Activated T-helper 1 cell treated with anti-CD3 and anti-CD28 coated beads, Interleukin-2, amount 50 U/mL, for 16 hours (primary cell): ENCODE data around the gene DUSP12.
A peak's percentile ranks its signal among the peaks of the same experiment; 100 is the strongest.

Source experiments
- DNase-seq, 2 donors: peaks; one replicate each; pipeline ENCODE4 v3.0.0-alpha.2; 2020; ENCODE audit warnings: low read depth in 1 of 2, low spot score in 1 of 2

The DUSP12 gene

GRCh38 chr1:161726473-161727255 lies 22.9 kb upstream of the DUSP12 start:
- peak; percentile 55 to 65 for DNase-seq

- DNase-seq, result no peak
Observed at GRCh38 chr1:161727256-161727924, 22.2 kb upstream of the DUSP12 start.

GRCh38 chr1:161728376-161729226 lies 21.0 kb upstream of the DUSP12 start:
- DNase-seq, result no peak

GRCh38 chr1:161730050-161730564 lies 19.5 kb upstream of the DUSP12 start:
- no peak for DNase-seq

GRCh38 chr1:161731241-161731640 lies 18.3 kb upstream of the DUSP12 start:
- no peak for DNase-seq

- no peak for DNase-seq
Observed at GRCh38 chr1:161731981-161732718, 17.4 kb upstream of the DUSP12 start.

GRCh38 chr1:161733526-161733925 lies 16.1 kb upstream of the DUSP12 start:
- DNase-seq, result no peak

GRCh38 chr1:161735837-161736236 lies 13.7 kb upstream of the DUSP12 start:
- no peak for DNase-seq

GRCh38 chr1:161736335-161736969 lies 13.1 kb upstream of the DUSP12 start:
- DNase-seq, result no peak

GRCh38 chr1:161737625-161738024 lies 12.0 kb upstream of the DUSP12 start:
- DNase-seq, result no peak

GRCh38 chr1:161738627-161739287 lies 10.8 kb upstream of the DUSP12 start:
- DNase-seq, result peak in 1 of 2 donors; percentile 22

GRCh38 chr1:161739865-161740566 lies 9.6 kb upstream of the DUSP12 start:
- no peak for DNase-seq

GRCh38 chr1:161740921-161741320 lies 8.7 kb upstream of the DUSP12 start:
- DNase-seq, result no peak

- no peak for DNase-seq
Observed at GRCh38 chr1:161743231-161743630, 6.4 kb upstream of the DUSP12 start.

- no peak for DNase-seq
Observed at GRCh38 chr1:161747801-161748200, 1.8 kb upstream of the DUSP12 start.

GRCh38 chr1:161763522-161764098 lies 14.0 kb downstream of the DUSP12 start:
- DNase-seq, result no peak

- DNase-seq, result peak; percentile 57 to 66
Observed at GRCh38 chr1:161766102-161766981, 16.8 kb downstream of the DUSP12 start, which contains the start of gene ATF6. Gene ATF6, plus strand, starts transcription at chr1:161766320. Its CDS starts 41 bp downstream, at chr1:161766361.

- DNase-seq, result no peak
Observed at GRCh38 chr1:161768461-161768860, 18.9 kb downstream of the DUSP12 start.
